NCI-H226 (cell line): ENCODE data around the gene GAB2.

ENCODE experiments used
- DNase-seq: peaks from one replicate; pipeline ENCODE4 v3.0.0-alpha.2; 2015

GAB2 gene

DNA sequence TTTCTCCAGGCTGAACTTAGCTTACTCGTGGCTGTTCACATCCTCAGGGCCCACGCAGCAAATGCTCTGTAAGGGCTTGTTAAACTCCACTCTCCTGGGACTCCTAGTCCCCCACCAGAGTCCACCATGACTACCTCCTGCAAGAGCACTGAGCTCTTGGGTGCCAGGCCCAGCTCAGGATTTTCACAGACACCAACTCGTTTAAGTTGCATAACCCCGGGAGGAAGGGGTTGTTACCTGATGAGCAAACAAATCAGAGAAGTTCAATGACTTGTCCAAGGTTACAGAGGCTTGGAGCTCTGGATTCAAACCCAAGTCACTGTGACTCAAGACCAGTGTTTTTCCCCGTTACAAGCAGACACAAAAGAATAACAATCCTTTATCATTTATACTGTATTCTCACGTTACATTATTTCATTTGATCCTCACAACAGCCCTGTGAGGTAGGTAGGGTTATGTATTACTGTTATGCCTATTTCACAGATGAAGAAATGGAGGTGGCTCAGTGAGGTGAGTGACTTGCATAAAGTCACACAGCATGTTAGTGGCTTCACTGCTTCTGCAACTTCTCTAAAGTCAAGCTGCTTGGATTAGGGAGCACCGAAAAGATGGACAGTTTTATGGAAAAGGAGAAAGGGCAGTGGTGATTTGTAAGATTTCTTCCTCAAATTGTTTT is 246.6 kb downstream of the GAB2 start:
- DNase-seq, result no peak

DNA sequence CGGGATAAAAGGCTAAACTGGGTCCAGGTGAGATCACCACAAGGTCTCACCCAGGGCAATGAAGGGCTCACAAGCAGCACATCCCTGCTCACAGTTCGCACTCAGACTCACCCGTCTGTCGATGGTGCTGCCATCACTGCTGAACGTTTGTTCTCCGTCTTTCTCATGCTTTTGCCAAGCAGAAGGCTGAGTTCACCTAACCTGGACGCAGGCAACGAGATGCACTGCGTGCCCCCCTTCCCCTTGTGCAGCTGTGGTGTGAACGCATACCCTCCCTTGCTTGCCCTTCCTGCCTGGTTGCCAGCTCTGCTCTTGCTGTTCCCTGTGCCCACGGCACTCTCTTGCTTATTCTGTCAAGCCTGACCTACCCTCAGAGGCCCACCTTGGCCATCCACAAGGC is 247.2 kb downstream of the GAB2 start:
- DNase-seq, result no peak

DNA sequence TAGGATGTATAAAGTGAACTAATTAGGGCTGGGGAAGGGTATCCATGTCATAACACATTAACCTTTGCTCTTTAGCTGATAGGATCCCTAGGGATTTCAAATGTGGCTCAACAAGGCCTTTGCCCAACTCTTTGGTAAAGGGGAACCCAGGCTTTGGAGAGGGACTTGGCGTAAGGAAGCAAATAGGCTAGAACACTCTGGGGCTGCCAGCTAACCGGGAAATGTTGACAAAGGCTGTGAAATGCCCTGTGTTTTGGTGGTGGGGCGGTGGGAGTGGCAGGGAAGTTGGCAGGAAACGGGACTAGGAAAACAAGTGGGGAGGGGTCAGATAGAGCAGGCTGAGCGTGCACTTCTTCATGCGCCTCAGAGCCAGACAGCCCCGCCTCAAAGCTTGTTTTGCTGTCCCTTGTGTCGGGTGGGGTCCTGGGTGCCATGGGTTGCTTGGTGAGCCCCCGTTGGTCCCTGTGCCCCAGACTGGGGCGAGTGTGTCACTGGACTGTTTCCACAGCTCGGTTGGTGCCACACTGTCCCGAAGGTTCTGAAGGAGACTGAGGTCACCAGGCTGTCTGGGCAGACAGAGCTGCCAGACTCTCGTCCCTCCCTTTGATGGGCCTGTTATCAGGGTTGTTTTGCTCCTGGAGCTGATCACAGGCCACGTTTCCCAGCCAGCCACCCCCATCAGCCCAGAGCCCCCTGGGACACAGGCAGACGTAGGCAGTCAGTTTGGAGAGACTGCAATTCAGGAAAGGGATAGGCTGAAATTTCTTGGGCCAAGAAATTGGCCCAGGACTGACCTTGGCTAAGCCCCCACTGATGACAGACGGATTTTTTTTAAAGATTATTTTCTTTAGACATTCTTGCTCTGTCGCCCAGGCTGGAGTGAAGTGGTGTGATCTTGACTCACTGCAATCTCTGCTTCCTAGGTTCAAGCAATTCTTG is 248.8 kb downstream of the GAB2 start:
- no peak for DNase-seq

DNA sequence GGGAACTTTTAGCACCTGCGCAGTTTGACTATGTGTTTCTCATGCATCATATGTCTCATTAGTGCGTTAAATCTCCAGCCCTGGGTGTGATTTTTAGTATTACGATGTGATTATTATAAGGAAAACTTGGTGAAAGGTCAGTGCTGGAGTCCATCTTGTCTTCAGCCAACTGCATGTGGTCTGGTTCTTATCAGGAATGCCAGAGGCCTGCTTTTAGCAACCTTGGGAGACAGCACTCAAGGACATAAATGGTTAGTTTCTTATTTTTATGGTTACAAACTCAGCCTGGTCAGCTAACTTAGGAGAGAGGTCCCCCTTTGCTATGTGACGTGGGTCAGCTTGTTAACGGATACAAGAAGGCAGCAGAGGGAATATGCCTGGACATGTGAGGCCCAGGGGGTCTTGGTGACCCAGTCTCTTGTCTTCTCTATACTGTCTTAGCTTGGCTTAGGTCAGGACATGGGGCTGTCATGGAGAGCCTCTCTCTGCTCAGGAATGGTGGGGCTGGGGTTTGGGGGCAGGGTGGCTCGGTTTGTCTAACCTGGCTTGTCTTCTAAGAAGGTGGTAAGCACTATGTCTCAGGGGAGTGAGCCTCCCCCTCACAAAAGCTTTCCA is 250.7 kb downstream of the GAB2 start:
- no peak for DNase-seq
